ENCODE measurements around the gene HS3ST5. TPM values are rescaled to one million over a fixed set of nuclear protein-coding genes. Genes with fewer than 3 reads are reported as not detected.

HS3ST5 gene
- total and polyA plus RNA-seq, 4 donors: 0.02 to 0.18 (median 0.04) TPM; not detected in 1

DNA sequence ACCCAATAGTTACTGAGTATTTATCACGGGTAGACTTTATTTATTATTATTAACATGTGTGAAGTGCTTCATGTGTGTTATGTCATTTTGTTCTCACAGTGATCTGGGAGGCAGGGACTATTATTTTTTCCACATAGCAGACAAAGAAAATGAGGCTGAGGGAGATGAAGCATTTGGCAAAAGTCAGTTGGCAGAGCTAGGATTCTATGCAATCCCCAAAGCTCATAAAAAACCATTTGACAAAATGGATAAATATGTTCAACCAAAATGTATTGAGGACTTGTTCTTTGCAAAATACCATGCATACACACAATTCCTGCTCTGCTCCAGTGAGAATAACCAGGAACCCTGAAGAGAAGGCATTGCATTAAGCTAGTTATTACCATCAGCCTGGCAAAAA is 184.4 kb downstream of the HS3ST5 start:
- Histone ChIP-seq H3K4me3 (no peak overlapping the region), H3K9ac (ENCODE audit: insufficient read depth in 1 of 2, low read length in 2 of 2) (no peak overlapping the region), H3K27me3 (ENCODE audit: control insufficient read depth in 3 of 3, insufficient read depth in 3 of 3, low read length in 2 of 3) (no peaks in the 10 kb centered on the region), H3K36me3 (ENCODE audit: control insufficient read depth in 4 of 4, insufficient read depth in 4 of 4, low read length in 4 of 4) (no peaks in the 10 kb centered on the region), H3K4me1 (ENCODE audit: control insufficient read depth in 5 of 5, insufficient read depth in 5 of 5, low read length in 5 of 5) (no peaks in the 10 kb centered on the region), H3K9me3 (ENCODE audit: control insufficient read depth in 4 of 4, insufficient read depth in 3 of 4, low read length in 3 of 4) (no peaks in the 10 kb centered on the region), H3K27ac (ENCODE audit: low read depth in 1 of 2, low read length in 1 of 2) (no peak overlapping the region)
- WGBS, 2 donors: 81 to 84% methylated on average over 1 of the region's 1 CpG
- DNase-seq (no peak), ATAC-seq (ENCODE audit: insufficient read depth, low FRiP score) (no peak)
- TF ChIP-seq, protein P1, sequence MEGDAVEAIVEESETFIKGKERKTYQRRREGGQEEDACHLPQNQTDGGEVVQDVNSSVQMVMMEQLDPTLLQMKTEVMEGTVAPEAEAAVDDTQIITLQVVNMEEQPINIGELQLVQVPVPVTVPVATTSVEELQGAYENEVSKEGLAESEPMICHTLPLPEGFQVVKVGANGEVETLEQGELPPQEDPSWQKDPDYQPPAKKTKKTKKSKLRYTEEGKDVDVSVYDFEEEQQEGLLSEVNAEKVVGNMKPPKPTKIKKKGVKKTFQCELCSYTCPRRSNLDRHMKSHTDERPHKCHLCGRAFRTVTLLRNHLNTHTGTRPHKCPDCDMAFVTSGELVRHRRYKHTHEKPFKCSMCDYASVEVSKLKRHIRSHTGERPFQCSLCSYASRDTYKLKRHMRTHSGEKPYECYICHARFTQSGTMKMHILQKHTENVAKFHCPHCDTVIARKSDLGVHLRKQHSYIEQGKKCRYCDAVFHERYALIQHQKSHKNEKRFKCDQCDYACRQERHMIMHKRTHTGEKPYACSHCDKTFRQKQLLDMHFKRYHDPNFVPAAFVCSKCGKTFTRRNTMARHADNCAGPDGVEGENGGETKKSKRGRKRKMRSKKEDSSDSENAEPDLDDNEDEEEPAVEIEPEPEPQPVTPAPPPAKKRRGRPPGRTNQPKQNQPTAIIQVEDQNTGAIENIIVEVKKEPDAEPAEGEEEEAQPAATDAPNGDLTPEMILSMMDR (IDR thresholded peaks at IDR 0.05; ENCODE audit: control extremely low read depth, extremely low read depth): no peak

DNA sequence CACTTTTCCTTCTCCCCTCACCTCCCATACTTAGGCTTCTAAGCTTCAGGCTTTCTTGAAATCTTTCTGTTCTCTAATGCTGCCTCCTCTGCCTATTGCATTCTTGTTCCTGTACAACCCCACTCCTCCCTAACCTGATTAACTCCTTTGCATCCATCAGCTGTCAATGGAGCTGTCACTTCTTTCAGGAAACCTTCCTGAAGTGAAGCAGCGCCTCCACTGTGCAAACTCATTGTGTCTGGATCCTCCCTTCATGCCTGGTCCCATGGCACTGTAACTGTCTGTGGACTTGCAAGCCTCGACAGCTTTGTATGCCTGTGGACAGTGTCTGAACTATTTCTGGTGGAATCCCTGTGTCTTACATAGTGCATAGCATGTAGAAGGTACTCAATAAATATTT is 185.0 kb downstream of the HS3ST5 start:
- no peak for ATAC-seq (ENCODE audit: insufficient read depth, low FRiP score)
- 71 to 81% methylated on average over 2 of the region's 2 CpGs for WGBS, 2 donors
- Histone ChIP-seq H3K9me3 (ENCODE audit: control insufficient read depth in 4 of 4, insufficient read depth in 3 of 4, low read length in 3 of 4) (no peaks in the 10 kb centered on the region), H3K27ac (ENCODE audit: low read depth in 1 of 2, low read length in 1 of 2) (no peak overlapping the region), H3K27me3 (ENCODE audit: control insufficient read depth in 3 of 3, insufficient read depth in 3 of 3, low read length in 2 of 3) (no peaks in the 10 kb centered on the region), H3K9ac (ENCODE audit: insufficient read depth in 1 of 2, low read length in 2 of 2) (no peak overlapping the region), H3K4me1 (ENCODE audit: control insufficient read depth in 5 of 5, insufficient read depth in 5 of 5, low read length in 5 of 5) (no peaks in the 10 kb centered on the region), H3K36me3 (ENCODE audit: control insufficient read depth in 4 of 4, insufficient read depth in 4 of 4, low read length in 4 of 4) (no peaks in the 10 kb centered on the region), H3K4me3 (no peak overlapping the region)
- TF ChIP-seq, protein P1 (IDR thresholded peaks at IDR 0.05; ENCODE audit: control extremely low read depth, extremely low read depth): no peak
- DNase-seq: no peak

DNA sequence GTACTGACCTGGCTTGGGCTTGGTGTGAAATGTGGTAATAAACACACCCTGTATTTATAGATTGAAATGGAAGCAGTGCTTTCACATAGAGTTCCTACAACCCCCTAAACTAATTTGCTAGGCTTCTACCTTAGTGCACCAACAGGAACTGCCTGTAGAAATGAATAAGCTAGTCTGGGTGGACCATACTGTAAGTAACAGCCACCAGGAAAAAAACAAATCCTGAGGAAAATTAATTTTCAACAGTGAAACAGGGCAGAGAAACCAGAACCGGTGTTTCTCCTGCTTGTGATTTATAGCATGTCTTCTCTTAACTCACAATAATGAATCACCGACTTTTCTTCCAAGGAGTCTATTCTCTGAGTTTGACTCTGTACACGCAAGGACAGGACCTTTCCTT is 187.1 kb downstream of the HS3ST5 start:
- ATAC-seq (ENCODE audit: insufficient read depth, low FRiP score) (no peak), DNase-seq (no peak)
- Histone ChIP-seq H3K4me1 (ENCODE audit: control insufficient read depth in 5 of 5, insufficient read depth in 5 of 5, low read length in 5 of 5) (no peaks in the 10 kb centered on the region), H3K27me3 (ENCODE audit: control insufficient read depth in 3 of 3, insufficient read depth in 3 of 3, low read length in 2 of 3) (no peaks in the 10 kb centered on the region), H3K9me3 (ENCODE audit: control insufficient read depth in 4 of 4, insufficient read depth in 3 of 4, low read length in 3 of 4) (no peaks in the 10 kb centered on the region), H3K4me3 (no peak overlapping the region), H3K9ac (ENCODE audit: insufficient read depth in 1 of 2, low read length in 2 of 2) (no peak overlapping the region), H3K27ac (ENCODE audit: low read depth in 1 of 2, low read length in 1 of 2) (no peak overlapping the region), H3K36me3 (ENCODE audit: control insufficient read depth in 4 of 4, insufficient read depth in 4 of 4, low read length in 4 of 4) (no peaks in the 10 kb centered on the region)
- TF ChIP-seq, protein P1 (IDR thresholded peaks at IDR 0.05; ENCODE audit: control extremely low read depth, extremely low read depth): no peak
- WGBS, 2 donors: 73 to 74% methylated on average over 3 of the region's 3 CpGs

DNA sequence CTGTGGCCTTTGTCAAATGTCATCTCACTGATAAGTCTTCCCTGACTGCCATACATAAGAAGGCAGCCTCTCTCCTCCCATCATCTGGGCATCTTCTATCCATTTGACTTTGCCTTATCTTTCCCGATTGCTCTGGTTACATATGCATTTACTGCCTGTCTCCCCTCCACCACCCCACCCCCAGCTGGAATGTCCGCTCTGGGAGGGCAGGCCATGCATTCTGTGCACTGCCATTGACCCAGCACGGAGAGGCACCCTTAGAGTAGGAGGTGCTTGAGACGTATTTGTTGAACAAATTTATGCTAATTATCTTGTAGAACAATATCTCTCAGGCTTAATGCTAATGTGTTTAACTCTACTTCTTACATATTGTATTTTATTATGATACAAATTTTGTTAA is 188.0 kb downstream of the HS3ST5 start:
- no peak for DNase-seq
- 75 to 91% methylated on average over 4 of the region's 4 CpGs for WGBS, 2 donors
- Histone ChIP-seq H3K27me3 (ENCODE audit: control insufficient read depth in 3 of 3, insufficient read depth in 3 of 3, low read length in 2 of 3) (no peaks in the 10 kb centered on the region), H3K27ac (ENCODE audit: low read depth in 1 of 2, low read length in 1 of 2) (no peak overlapping the region), H3K4me3 (no peak overlapping the region), H3K9ac (ENCODE audit: insufficient read depth in 1 of 2, low read length in 2 of 2) (no peak overlapping the region), H3K4me1 (ENCODE audit: control insufficient read depth in 5 of 5, insufficient read depth in 5 of 5, low read length in 5 of 5) (no peaks in the 10 kb centered on the region), H3K36me3 (ENCODE audit: control insufficient read depth in 4 of 4, insufficient read depth in 4 of 4, low read length in 4 of 4) (no peaks in the 10 kb centered on the region), H3K9me3 (ENCODE audit: control insufficient read depth in 4 of 4, insufficient read depth in 3 of 4, low read length in 3 of 4) (no peaks in the 10 kb centered on the region)
- no peak for ATAC-seq (ENCODE audit: insufficient read depth, low FRiP score)
- TF ChIP-seq, protein P1 (IDR thresholded peaks at IDR 0.05; ENCODE audit: control extremely low read depth, extremely low read depth): no peak
